SU-DHL-6 (cell line): ENCODE data around the gene IGFBP7.

Experiments used
- H2AFZ ChIP-seq: fragments of 200-600 bp; sonication (generic); 2 replicates; pipeline ENCODE4 v1.6.1; 2014; ENCODE audit warnings: low read depth, mild to moderate bottlenecking, moderate library complexity, mixed read lengths, antibody characterized with exemption, low read length; ENCODE audit not compliant: severe bottlenecking
- H3F3A ChIP-seq: fragments of 200-600 bp; shearing (Covaris generic); 2 replicates; pipeline ENCODE4 v1.6.0; 2016; ENCODE audit warnings: antibody characterized with exemption, mild to moderate bottlenecking; ENCODE audit not compliant: insufficient read depth
- H3K27ac ChIP-seq: fragments of 200-600 bp; sonication (generic); 2 replicates; pipeline ENCODE4 v1.5.1; 2016; ENCODE audit warnings: low read depth, mild to moderate bottlenecking, low read length, moderate library complexity, mixed read lengths
- H3K27me3 ChIP-seq: fragments of 200-600 bp; sonication (generic), shearing (Covaris generic); 2 replicates; pipeline ENCODE4 v1.6.0; 2014; ENCODE audit warnings: mild to moderate bottlenecking, low read length
- H3K36me3 ChIP-seq: fragments of 200-600 bp; sonication (generic); 2 replicates; pipeline ENCODE4 v1.6.1; 2014; ENCODE audit warnings: mild to moderate bottlenecking, low read length, mixed read lengths
- H3K4me2 ChIP-seq: fragments of 300-600, 200-600 bp; shearing (Covaris generic), sonication (generic); 2 replicates; pipeline ENCODE4 v1.6.0; 2014; ENCODE audit warnings: low read length, low read depth, mild to moderate bottlenecking; ENCODE audit not compliant: poor library complexity, severe bottlenecking
- H3K4me3 ChIP-seq: fragments of 200-600 bp; sonication (generic); 2 replicates; pipeline ENCODE4 v1.5.1; 2014; ENCODE audit warnings: antibody characterized with exemption, low read length, mild to moderate bottlenecking, mixed read lengths; ENCODE audit not compliant: insufficient read depth, poor library complexity, severe bottlenecking
- H3K79me2 ChIP-seq: fragments of 200-600 bp; sonication (generic); 2 replicates; pipeline ENCODE4 v1.6.1; 2014; ENCODE audit warnings: mild to moderate bottlenecking, low read length, moderate library complexity; ENCODE audit not compliant: insufficient read depth
- H3K9ac ChIP-seq: fragments of 200-600 bp; sonication (generic); 2 replicates; pipeline ENCODE4 v1.7.0; 2014; ENCODE audit warnings: mild to moderate bottlenecking, low read length
- H3K9me2 ChIP-seq: fragments of 200-600 bp; sonication (generic); replicated peaks from 2 replicates; pipeline ENCODE4 v1.6.1; 2014; ENCODE audit warnings: low read length; ENCODE audit not compliant: insufficient read depth
- H3K9me3 ChIP-seq: fragments of 200-600 bp; sonication (generic); 2 replicates; pipeline ENCODE4 v1.6.1; 2014; ENCODE audit warnings: low read length, mixed read lengths; ENCODE audit not compliant: insufficient read depth
- H4K20me1 ChIP-seq: fragments of 200-600 bp; sonication (generic); 2 replicates; pipeline ENCODE4 v1.6.1; 2014; ENCODE audit warnings: low read depth, mild to moderate bottlenecking, antibody characterized with exemption, low read length, moderate library complexity, mixed read lengths
- EZH2phosphoT487 ChIP-seq: fragments of 200-600 bp; sonication (generic), shearing (Covaris generic); conservative IDR thresholded peaks from 2 replicates; pipeline ENCODE4 v1.6.1; 2018; ENCODE audit warnings: mild to moderate bottlenecking, antibody characterized with exemption, low read length, moderate library complexity, mixed read lengths
- TF ChIP-seq, protein P1 (sequence below): fragments of 200-600 bp; sonication (generic); IDR thresholded peaks from one replicate; pipeline ENCODE4 v1.5.1; 2017; ENCODE audit warnings: antibody characterized with exemption, mild to moderate bottlenecking, low read length, moderate library complexity; ENCODE audit not compliant: insufficient read depth, poor library complexity, severe bottlenecking

IGFBP7 gene

DNA sequence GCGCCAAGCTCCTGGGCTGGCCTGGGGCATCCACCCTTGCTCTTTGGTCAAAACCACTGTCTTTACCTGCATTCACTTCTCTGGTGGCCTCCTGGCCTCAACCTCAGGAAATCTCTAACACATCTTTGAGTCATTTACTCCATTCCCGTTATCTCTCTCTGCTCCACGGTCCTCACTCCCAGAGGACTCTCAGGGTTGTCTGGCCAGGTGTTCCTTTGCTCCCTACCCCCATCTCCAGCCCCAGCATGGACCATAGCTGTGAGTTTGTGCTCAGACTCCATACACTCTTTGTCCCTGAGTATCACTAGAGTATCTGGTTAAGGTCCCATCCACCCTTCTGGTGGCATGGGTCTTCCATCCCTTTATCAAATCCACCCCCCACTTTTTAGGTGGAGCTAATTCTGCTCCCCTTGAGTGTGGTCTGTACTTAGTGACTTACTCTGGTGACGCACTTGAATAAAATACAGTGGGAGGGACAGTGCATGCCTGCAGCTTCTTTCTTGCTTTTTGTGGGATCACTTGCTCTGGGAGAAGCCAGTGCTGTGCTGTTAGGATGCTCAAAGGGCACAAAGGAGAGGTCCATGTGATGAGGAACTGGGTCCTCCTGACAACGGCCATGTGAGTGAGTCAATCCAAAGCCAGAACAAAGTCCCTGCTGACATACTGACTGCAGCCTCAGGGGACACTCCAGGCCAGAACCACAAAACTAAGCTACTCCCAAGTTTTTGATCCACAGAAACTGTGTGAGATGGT lies 44.3 kb downstream of the IGFBP7 start:
- Histone ChIP-seq H3K9me2 (no peaks in the 10 kb centered on the region), H3K27me3 (no peaks in the 10 kb centered on the region), H3K4me2 (no peak overlapping the region), H3F3A (no peaks in the 10 kb centered on the region), H4K20me1 (no peaks in the 10 kb centered on the region), H3K4me3 (no peak overlapping the region), H3K27ac (no peak overlapping the region), H3K9me3 (no peaks in the 10 kb centered on the region), H3K36me3 (no peaks in the 10 kb centered on the region), H3K79me2 (no peaks in the 10 kb centered on the region), H2AFZ (no peak overlapping the region), H3K9ac (no peak overlapping the region)
- TF ChIP-seq, protein P1, sequence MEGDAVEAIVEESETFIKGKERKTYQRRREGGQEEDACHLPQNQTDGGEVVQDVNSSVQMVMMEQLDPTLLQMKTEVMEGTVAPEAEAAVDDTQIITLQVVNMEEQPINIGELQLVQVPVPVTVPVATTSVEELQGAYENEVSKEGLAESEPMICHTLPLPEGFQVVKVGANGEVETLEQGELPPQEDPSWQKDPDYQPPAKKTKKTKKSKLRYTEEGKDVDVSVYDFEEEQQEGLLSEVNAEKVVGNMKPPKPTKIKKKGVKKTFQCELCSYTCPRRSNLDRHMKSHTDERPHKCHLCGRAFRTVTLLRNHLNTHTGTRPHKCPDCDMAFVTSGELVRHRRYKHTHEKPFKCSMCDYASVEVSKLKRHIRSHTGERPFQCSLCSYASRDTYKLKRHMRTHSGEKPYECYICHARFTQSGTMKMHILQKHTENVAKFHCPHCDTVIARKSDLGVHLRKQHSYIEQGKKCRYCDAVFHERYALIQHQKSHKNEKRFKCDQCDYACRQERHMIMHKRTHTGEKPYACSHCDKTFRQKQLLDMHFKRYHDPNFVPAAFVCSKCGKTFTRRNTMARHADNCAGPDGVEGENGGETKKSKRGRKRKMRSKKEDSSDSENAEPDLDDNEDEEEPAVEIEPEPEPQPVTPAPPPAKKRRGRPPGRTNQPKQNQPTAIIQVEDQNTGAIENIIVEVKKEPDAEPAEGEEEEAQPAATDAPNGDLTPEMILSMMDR = no peak
- no peak for TF ChIP-seq EZH2phosphoT487

DNA sequence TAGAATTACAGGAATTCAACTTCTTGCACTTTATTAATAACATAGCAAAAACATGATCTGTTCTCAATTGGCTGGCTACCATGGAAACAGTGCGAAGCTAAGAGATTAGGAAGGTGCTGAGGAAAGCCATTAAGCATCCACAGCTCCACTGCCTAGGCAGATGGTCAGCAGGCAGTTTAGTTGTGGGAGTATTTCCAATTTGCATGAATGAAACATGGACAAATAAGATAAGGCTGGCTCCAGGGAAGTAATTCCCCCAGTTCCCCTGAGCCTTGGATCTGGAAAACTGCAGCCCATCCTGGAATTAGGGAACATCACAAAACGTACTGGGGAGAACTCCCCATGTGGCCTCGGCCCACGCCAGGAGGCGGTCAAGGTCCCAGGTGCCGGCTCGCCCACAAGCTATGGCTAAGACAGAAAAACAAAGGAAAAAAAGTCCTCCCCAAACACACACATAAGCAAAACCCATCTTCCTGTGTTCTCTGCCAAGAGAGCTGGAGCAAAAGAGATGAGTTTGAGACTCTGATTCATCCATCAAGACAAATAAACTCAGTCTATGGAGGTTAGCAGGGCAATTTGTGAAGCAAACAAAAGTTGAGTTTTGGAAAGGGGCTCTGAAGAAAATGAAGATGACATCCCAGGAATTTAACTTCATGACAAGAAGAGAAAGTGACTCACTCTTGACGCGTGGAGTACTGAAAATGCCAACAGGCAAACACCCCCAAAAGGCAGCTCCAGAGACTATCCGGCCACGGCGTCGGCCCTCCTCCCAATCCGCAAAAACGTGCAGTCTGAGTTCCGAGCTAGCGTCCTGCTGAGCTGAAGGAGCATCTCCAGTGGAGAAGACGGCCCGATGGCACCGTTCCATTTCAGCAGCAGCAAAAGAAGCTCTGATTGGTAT lies 45.1 kb downstream of the IGFBP7 start:
- Histone ChIP-seq H4K20me1 (no peaks in the 10 kb centered on the region), H3K9ac (no peak overlapping the region), H3K4me3 (no peak overlapping the region), H2AFZ (no peak overlapping the region), H3K9me3 (no peaks in the 10 kb centered on the region), H3K36me3 (no peaks in the 10 kb centered on the region), H3K27me3 (no peaks in the 10 kb centered on the region), H3K79me2 (no peaks in the 10 kb centered on the region), H3F3A (no peaks in the 10 kb centered on the region), H3K9me2 (no peaks in the 10 kb centered on the region), H3K4me2 (no peak overlapping the region), H3K27ac (no peak overlapping the region)
- TF ChIP-seq, protein P1 = no peak
- TF ChIP-seq EZH2phosphoT487 = no peak

DNA sequence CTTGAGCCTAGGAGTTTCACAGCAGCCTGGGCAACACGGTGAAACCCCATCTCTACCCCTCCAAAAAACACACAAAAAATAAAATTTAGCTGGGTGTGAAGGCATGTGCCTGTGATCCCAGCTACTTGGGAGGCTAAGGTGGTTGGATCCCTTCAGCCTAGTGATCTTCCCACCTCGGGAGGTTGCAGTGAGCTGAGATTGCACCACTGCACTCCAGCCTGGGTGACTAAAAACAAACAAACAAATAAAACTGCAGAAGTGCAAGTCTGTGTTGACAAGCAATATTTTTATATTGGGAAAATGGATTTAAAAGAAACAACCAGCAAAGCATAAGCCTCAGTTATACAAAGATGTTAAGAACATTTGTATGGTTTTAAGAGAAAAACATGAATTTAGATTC lies 46.1 kb downstream of the IGFBP7 start:
- Histone ChIP-seq H3K27ac (no peak overlapping the region), H2AFZ (no peak overlapping the region), H3K9ac (no peak overlapping the region), H3K4me2 (no peak overlapping the region), H3K4me3 (no peak overlapping the region), H3F3A (no peaks in the 10 kb centered on the region), H4K20me1 (no peaks in the 10 kb centered on the region), H3K36me3 (no peaks in the 10 kb centered on the region), H3K9me2 (no peaks in the 10 kb centered on the region), H3K79me2 (no peaks in the 10 kb centered on the region), H3K27me3 (no peaks in the 10 kb centered on the region), H3K9me3 (no peaks in the 10 kb centered on the region)
- TF ChIP-seq EZH2phosphoT487 = no peak
- TF ChIP-seq, protein P1 = no peak
